Gastroesophageal sphincter (tissue), 3 donors: ENCODE results near the gene TLR6.

Experiments used
- POLR2A ChIP-seq, 2 donors: fragments of 450-650 bp; IDR thresholded peaks; one replicate each; pipeline ENCODE4 v1.6.1; 2017; ENCODE audit warnings: antibody characterized with exemption in 2 of 2, mild to moderate bottlenecking in 2 of 2, moderate library complexity in 1 of 2
- POLR2AphosphoS5 ChIP-seq: sonication (generic); formaldehyde crosslinking; IDR thresholded peaks from one replicate; pipeline ENCODE4 v1.6.1; 2017; ENCODE audit warnings: antibody characterized with exemption
- TF ChIP-seq, protein P1 (sequence below), 4 experiments: fragments of 200-600 bp in 2 of 4; fragments of 450-650 bp in 2 of 4; sonication (generic) in 1 of 4; IDR thresholded peaks; one replicate each; pipeline ENCODE4 v1.5.1; 2017 to 2019; ENCODE audit warnings: antibody characterized with exemption in 4 of 4, mild to moderate bottlenecking in 2 of 4, moderate library complexity in 2 of 4

DNA sequence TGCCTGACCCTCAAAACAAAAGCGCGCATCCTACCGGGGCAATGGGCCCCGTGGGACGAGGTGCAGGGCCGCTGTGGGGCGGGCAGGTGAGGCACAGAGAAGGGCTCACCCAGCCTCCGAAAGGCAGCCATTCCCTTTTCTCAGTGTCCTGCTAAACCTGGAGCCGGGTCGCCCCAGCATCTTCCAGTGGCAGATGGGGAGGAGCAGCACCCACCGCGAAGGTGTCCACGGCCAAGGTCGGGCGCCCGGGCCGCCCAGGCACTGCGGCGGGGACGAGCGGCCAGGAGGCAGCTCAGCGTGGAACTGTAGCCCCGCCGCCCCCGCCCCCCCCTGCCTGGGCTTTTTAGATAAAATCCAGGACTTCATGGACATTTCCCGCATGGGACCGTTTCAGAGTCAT lies 32.9 kb downstream of the TLR6 start:
- TF ChIP-seq, protein P1, sequence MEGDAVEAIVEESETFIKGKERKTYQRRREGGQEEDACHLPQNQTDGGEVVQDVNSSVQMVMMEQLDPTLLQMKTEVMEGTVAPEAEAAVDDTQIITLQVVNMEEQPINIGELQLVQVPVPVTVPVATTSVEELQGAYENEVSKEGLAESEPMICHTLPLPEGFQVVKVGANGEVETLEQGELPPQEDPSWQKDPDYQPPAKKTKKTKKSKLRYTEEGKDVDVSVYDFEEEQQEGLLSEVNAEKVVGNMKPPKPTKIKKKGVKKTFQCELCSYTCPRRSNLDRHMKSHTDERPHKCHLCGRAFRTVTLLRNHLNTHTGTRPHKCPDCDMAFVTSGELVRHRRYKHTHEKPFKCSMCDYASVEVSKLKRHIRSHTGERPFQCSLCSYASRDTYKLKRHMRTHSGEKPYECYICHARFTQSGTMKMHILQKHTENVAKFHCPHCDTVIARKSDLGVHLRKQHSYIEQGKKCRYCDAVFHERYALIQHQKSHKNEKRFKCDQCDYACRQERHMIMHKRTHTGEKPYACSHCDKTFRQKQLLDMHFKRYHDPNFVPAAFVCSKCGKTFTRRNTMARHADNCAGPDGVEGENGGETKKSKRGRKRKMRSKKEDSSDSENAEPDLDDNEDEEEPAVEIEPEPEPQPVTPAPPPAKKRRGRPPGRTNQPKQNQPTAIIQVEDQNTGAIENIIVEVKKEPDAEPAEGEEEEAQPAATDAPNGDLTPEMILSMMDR (IDR thresholded peaks at IDR 0.05), result no peak
- TF ChIP-seq POLR2A (IDR thresholded peaks at IDR 0.05) (no peak), POLR2AphosphoS5 (no peak)
